Astrocyte (in vitro differentiated cells and primary cell): Measurements from ENCODE around the gene IP6K1. TPM values are rescaled to one million over a fixed set of nuclear protein-coding genes. Genes with fewer than 3 reads are reported as not detected.

Source experiments
- DNase-seq: peaks from one replicate; pipeline ENCODE4 v3.0.0-alpha.2; 2010; ENCODE audit warnings: low read depth
- FAIRE-seq: peaks from 2 replicates; lab custom pipeline; 2011; peaks lifted over from hg19 to GRCh38; lab: Jason Lieb, UNC
- H2AFZ ChIP-seq: 2 replicates; pipeline ENCODE4 v1.6.0; 2012; ENCODE audit warnings: low read depth, low read length, inconsistent platforms
- H3K27ac ChIP-seq: 2 replicates; pipeline ENCODE4 v1.5.1; 2011; ENCODE audit warnings: low read depth, low read length, inconsistent platforms
- H3K27me3 ChIP-seq: 2 replicates; pipeline ENCODE4 v1.6.0; 2011; ENCODE audit warnings: low read length, inconsistent platforms; ENCODE audit not compliant: insufficient read depth
- H3K36me3 ChIP-seq: 2 replicates; pipeline ENCODE4 v1.5.1; 2011; ENCODE audit warnings: low read length, inconsistent platforms; ENCODE audit not compliant: insufficient read depth
- H3K4me1 ChIP-seq: 2 replicates; pipeline ENCODE4 v1.5.1; 2011; ENCODE audit warnings: low read length, inconsistent platforms; ENCODE audit not compliant: insufficient read depth
- H3K4me2 ChIP-seq: 2 replicates; pipeline ENCODE4 v1.6.0; 2012; ENCODE audit warnings: low read length, inconsistent platforms
- H3K4me3 ChIP-seq: 2 replicates; pipeline ENCODE4 v1.5.1; 2011; ENCODE audit warnings: low read depth, mild to moderate bottlenecking, low read length, inconsistent platforms; ENCODE audit not compliant: insufficient read depth
- H3K79me2 ChIP-seq: 2 replicates; pipeline ENCODE4 v1.6.0; 2012; ENCODE audit warnings: mild to moderate bottlenecking, low read length, inconsistent platforms; ENCODE audit not compliant: insufficient read depth
- H3K9ac ChIP-seq: 2 replicates; pipeline ENCODE4 v1.6.0; 2012; ENCODE audit warnings: mild to moderate bottlenecking, low read length, inconsistent platforms
- H3K9me3 ChIP-seq: 2 replicates; pipeline ENCODE4 v1.5.1; 2012; ENCODE audit warnings: low read depth, mild to moderate bottlenecking, low read length, inconsistent platforms; ENCODE audit not compliant: insufficient read depth
- H4K20me1 ChIP-seq: 2 replicates; pipeline ENCODE4 v1.6.0; 2012; ENCODE audit warnings: low read length, inconsistent platforms; ENCODE audit not compliant: insufficient read depth
- H3K27ac Mint-ChIP-seq: one replicate; pipeline ENCODE4 v1.8.0; 2021; ENCODE audit warnings: mild to moderate bottlenecking, mixed read lengths; ENCODE audit not compliant: unreplicated experiment
- H3K27me3 Mint-ChIP-seq: one replicate; pipeline ENCODE4 v1.8.0; 2021; ENCODE audit warnings: low read depth, mixed read lengths; ENCODE audit not compliant: unreplicated experiment
- H3K36me3 Mint-ChIP-seq: one replicate; pipeline ENCODE4 v1.8.0; 2021; ENCODE audit warnings: low read depth, mixed read lengths; ENCODE audit not compliant: unreplicated experiment
- H3K4me1 Mint-ChIP-seq: one replicate; pipeline ENCODE4 v1.8.0; 2021; ENCODE audit warnings: low read depth, mixed read lengths; ENCODE audit not compliant: unreplicated experiment
- H3K4me3 Mint-ChIP-seq: one replicate; pipeline ENCODE4 v1.8.0; 2021; ENCODE audit warnings: mild to moderate bottlenecking, moderate library complexity, mixed read lengths; ENCODE audit not compliant: unreplicated experiment
- H3K9me3 Mint-ChIP-seq: one replicate; pipeline ENCODE4 v1.8.0; 2021; ENCODE audit warnings: mild to moderate bottlenecking, mixed read lengths; ENCODE audit not compliant: unreplicated experiment
- CTCF ChIP-seq: IDR thresholded peaks from 2 replicates; pipeline ENCODE4 v1.5.1; 2011; ENCODE audit warnings: low read depth, mild to moderate bottlenecking, inconsistent platforms, low read length, moderate library complexity; ENCODE audit not compliant: insufficient read depth
- EZH2 ChIP-seq: IDR thresholded peaks from 2 replicates; pipeline ENCODE4 v1.6.1; 2012; ENCODE audit warnings: mild to moderate bottlenecking, low read length, inconsistent platforms; ENCODE audit not compliant: insufficient read depth
- total RNA-seq: library from RNA; stranded (reverse); gene quantifications from 2 replicates; pipeline ENCODE4 v1.2.1, GENCODE V29; 2021

IP6K1 gene
- total RNA-seq, 1 donor from 2014 or later, result 38.3 TPM

GRCh38 chr3:49804141-49805041, 18.0 kb upstream of the IP6K1 start:
- peaks cover 3% of the 10 kb centered on the region for H4K20me1 ChIP-seq
- H3K9me3 ChIP-seq, result no peaks in the 10 kb centered on the region
- peaks cover 18% of the 10 kb centered on the region for H3K27me3 Mint-ChIP-seq
- peak overlapping the region; percentile 72 for H3K4me3 Mint-ChIP-seq
- H2AFZ ChIP-seq, result peak overlapping the region; percentile 97
- peaks cover 25% of the 10 kb centered on the region for H3K4me1 ChIP-seq
- no peak for FAIRE-seq
- no peak overlapping the region for H3K27ac Mint-ChIP-seq
- H3K36me3 Mint-ChIP-seq, result no peaks in the 10 kb centered on the region
- TF ChIP-seq CTCF, result no peak
- peaks cover 22% of the 10 kb centered on the region for H3K4me1 Mint-ChIP-seq
- H3K9ac ChIP-seq, result peak overlapping the region; percentile 85
- no peaks in the 10 kb centered on the region for H3K27me3 ChIP-seq
- DNase-seq, result no peak
- H3K4me3 ChIP-seq, result no peak overlapping the region
- H3K36me3 ChIP-seq, result no peaks in the 10 kb centered on the region
- peaks cover 3% of the 10 kb centered on the region for H3K9me3 Mint-ChIP-seq
- peak overlapping the region; percentile 100 for H3K4me2 ChIP-seq
- H3K27ac ChIP-seq, result no peak overlapping the region
- no peaks in the 10 kb centered on the region for H3K79me2 ChIP-seq

- H3K4me1 Mint-ChIP-seq, result peaks cover 22% of the 10 kb centered on the region
Observed at GRCh38 chr3:49803465-49804140, 17.3 kb upstream of the IP6K1 start.

More at GRCh38 chr3:49803465-49804140, 17.3 kb upstream of the IP6K1 start:
- Histone ChIP-seq H4K20me1 (peaks cover 3% of the 10 kb centered on the region), H3K4me3 (peak overlapping the region; percentile 94), H2AFZ (peak overlapping the region; percentile 97), H3K79me2 (no peaks in the 10 kb centered on the region), H3K4me2 (peak overlapping the region; percentile 100), H3K27ac (peak overlapping the region; percentile 41), H3K9ac (peak overlapping the region; percentile 85), H3K9me3 (no peaks in the 10 kb centered on the region), H3K36me3 (no peaks in the 10 kb centered on the region), H3K4me1 (peaks cover 25% of the 10 kb centered on the region), H3K27me3 (no peaks in the 10 kb centered on the region)
- Mint-ChIP-seq H3K9me3 (peaks cover 3% of the 10 kb centered on the region), H3K27ac (no peak overlapping the region), H3K4me3 (peak overlapping the region; percentile 78), H3K36me3 (no peaks in the 10 kb centered on the region), H3K27me3 (peaks cover 18% of the 10 kb centered on the region)
- TF ChIP-seq EZH2, result no peak
- no peak for TF ChIP-seq CTCF
- no peak for FAIRE-seq
- peak; percentile 12 for DNase-seq
